ENCODE measurements around the gene PLCB1. TPM values are rescaled to one million over a fixed set of nuclear protein-coding genes. Genes with fewer than 3 reads are reported as not detected.

PLCB1 gene
- polyA plus RNA-seq, 4 donors, result 1.8 to 5.4 (median 2.0) TPM

GRCh38 chr20:8571611-8572010 lies 439.5 kb downstream of the PLCB1 start:
- Histone ChIP-seq H3K27ac (ENCODE audit: low read depth in 1 of 3, low read length in 2 of 3) (no peak overlapping the region), H3K4me1 (ENCODE audit: control insufficient read depth in 3 of 3, insufficient read depth in 2 of 3, low read depth in 1 of 3, low read length in 2 of 3) (no peaks in the 10 kb centered on the region), H3K36me3 (ENCODE audit: control insufficient read depth in 3 of 3, insufficient read depth in 2 of 3, low read depth in 1 of 3, low read length in 3 of 3) (no peaks in the 10 kb centered on the region), H3K9me3 (ENCODE audit: control insufficient read depth in 2 of 2, insufficient read depth in 1 of 2, low read depth in 1 of 2, low read length in 1 of 2) (no peaks in the 10 kb centered on the region), H3K27me3 (ENCODE audit: control insufficient read depth in 3 of 3, insufficient read depth in 3 of 3, low read length in 3 of 3) (no peaks in the 10 kb centered on the region), H3K4me3 (ENCODE audit: low read depth in 1 of 3, low read length in 3 of 3) (no peak overlapping the region)
- DNase-seq (no peak), FAIRE-seq (no peak)
- WGBS, 3 donors, result 57 to 77% (median 63%) methylated on average over 2 of the region's 2 CpGs

- Histone ChIP-seq H3K27ac (ENCODE audit: low read depth in 1 of 3, low read length in 2 of 3) (no peak overlapping the region), H3K36me3 (ENCODE audit: control insufficient read depth in 3 of 3, insufficient read depth in 2 of 3, low read depth in 1 of 3, low read length in 3 of 3) (no peaks in the 10 kb centered on the region), H3K4me3 (ENCODE audit: low read depth in 1 of 3, low read length in 3 of 3) (no peak overlapping the region), H3K9me3 (ENCODE audit: control insufficient read depth in 2 of 2, insufficient read depth in 1 of 2, low read depth in 1 of 2, low read length in 1 of 2) (no peaks in the 10 kb centered on the region), H3K4me1 (ENCODE audit: control insufficient read depth in 3 of 3, insufficient read depth in 2 of 3, low read depth in 1 of 3, low read length in 2 of 3) (no peaks in the 10 kb centered on the region), H3K27me3 (ENCODE audit: control insufficient read depth in 3 of 3, insufficient read depth in 3 of 3, low read length in 3 of 3) (no peaks in the 10 kb centered on the region)
- DNase-seq (no peak), FAIRE-seq (no peak)
These were observed 441.6 kb downstream of the PLCB1 start for GRCh38 chr20:8573686-8574085.

- H3K36me3 ChIP-seq (ENCODE audit: control insufficient read depth in 3 of 3, insufficient read depth in 2 of 3, low read depth in 1 of 3, low read length in 3 of 3), result no peaks in the 10 kb centered on the region
- DNase-seq, result no peak
- H3K27me3 ChIP-seq (ENCODE audit: control insufficient read depth in 3 of 3, insufficient read depth in 3 of 3, low read length in 3 of 3), result no peaks in the 10 kb centered on the region
- H3K4me1 ChIP-seq (ENCODE audit: control insufficient read depth in 3 of 3, insufficient read depth in 2 of 3, low read depth in 1 of 3, low read length in 2 of 3), result no peaks in the 10 kb centered on the region
- FAIRE-seq, result no peak
- H3K27ac ChIP-seq (ENCODE audit: low read depth in 1 of 3, low read length in 2 of 3), result no peak overlapping the region
- 88 to 93% (median 90%) methylated on average over 3 of the region's 3 CpGs for WGBS, 3 donors
- H3K9me3 ChIP-seq (ENCODE audit: control insufficient read depth in 2 of 2, insufficient read depth in 1 of 2, low read depth in 1 of 2, low read length in 1 of 2), result no peaks in the 10 kb centered on the region
- no peak overlapping the region for H3K4me3 ChIP-seq (ENCODE audit: low read depth in 1 of 3, low read length in 3 of 3)
These were observed 443.0 kb downstream of the PLCB1 start for GRCh38 chr20:8575114-8575513.

- Histone ChIP-seq H3K36me3 (ENCODE audit: control insufficient read depth in 3 of 3, insufficient read depth in 2 of 3, low read depth in 1 of 3, low read length in 3 of 3) (no peaks in the 10 kb centered on the region), H3K4me3 (ENCODE audit: low read depth in 1 of 3, low read length in 3 of 3) (no peak overlapping the region), H3K4me1 (ENCODE audit: control insufficient read depth in 3 of 3, insufficient read depth in 2 of 3, low read depth in 1 of 3, low read length in 2 of 3) (no peaks in the 10 kb centered on the region), H3K27ac (ENCODE audit: low read depth in 1 of 3, low read length in 2 of 3) (no peak overlapping the region), H3K9me3 (ENCODE audit: control insufficient read depth in 2 of 2, insufficient read depth in 1 of 2, low read depth in 1 of 2, low read length in 1 of 2) (no peaks in the 10 kb centered on the region), H3K27me3 (ENCODE audit: control insufficient read depth in 3 of 3, insufficient read depth in 3 of 3, low read length in 3 of 3) (no peaks in the 10 kb centered on the region)
- WGBS, 3 donors, result 57 to 65% (median 64%) methylated on average over 3 of the region's 3 CpGs
- DNase-seq (no peak), FAIRE-seq (no peak)
These were observed 446.2 kb downstream of the PLCB1 start for GRCh38 chr20:8578161-8578865.

- Histone ChIP-seq H3K27me3 (ENCODE audit: control insufficient read depth in 3 of 3, insufficient read depth in 3 of 3, low read length in 3 of 3) (no peaks in the 10 kb centered on the region), H3K36me3 (ENCODE audit: control insufficient read depth in 3 of 3, insufficient read depth in 2 of 3, low read depth in 1 of 3, low read length in 3 of 3) (no peaks in the 10 kb centered on the region), H3K4me3 (ENCODE audit: low read depth in 1 of 3, low read length in 3 of 3) (no peak overlapping the region), H3K4me1 (ENCODE audit: control insufficient read depth in 3 of 3, insufficient read depth in 2 of 3, low read depth in 1 of 3, low read length in 2 of 3) (no peaks in the 10 kb centered on the region), H3K9me3 (ENCODE audit: control insufficient read depth in 2 of 2, insufficient read depth in 1 of 2, low read depth in 1 of 2, low read length in 1 of 2) (no peaks in the 10 kb centered on the region), H3K27ac (ENCODE audit: low read depth in 1 of 3, low read length in 2 of 3) (no peak overlapping the region)
- 83 to 95% (median 88%) methylated on average over 3 of the region's 3 CpGs for WGBS, 3 donors
- DNase-seq (no peak), FAIRE-seq (no peak)
These were observed 447.0 kb downstream of the PLCB1 start for GRCh38 chr20:8579035-8579434.

GRCh38 chr20:8581446-8582183 lies 449.5 kb downstream of the PLCB1 start:
- Histone ChIP-seq H3K9me3 (ENCODE audit: control insufficient read depth in 2 of 2, insufficient read depth in 1 of 2, low read depth in 1 of 2, low read length in 1 of 2) (no peaks in the 10 kb centered on the region), H3K27me3 (ENCODE audit: control insufficient read depth in 3 of 3, insufficient read depth in 3 of 3, low read length in 3 of 3) (no peaks in the 10 kb centered on the region), H3K36me3 (ENCODE audit: control insufficient read depth in 3 of 3, insufficient read depth in 2 of 3, low read depth in 1 of 3, low read length in 3 of 3) (no peaks in the 10 kb centered on the region), H3K4me3 (ENCODE audit: low read depth in 1 of 3, low read length in 3 of 3) (no peak overlapping the region), H3K27ac (ENCODE audit: low read depth in 1 of 3, low read length in 2 of 3) (no peak overlapping the region), H3K4me1 (ENCODE audit: control insufficient read depth in 3 of 3, insufficient read depth in 2 of 3, low read depth in 1 of 3, low read length in 2 of 3) (no peaks in the 10 kb centered on the region)
- DNase-seq, result no peak
- 92 to 95% (median 95%) methylated on average over 3 of the region's 3 CpGs for WGBS, 3 donors
- FAIRE-seq, result no peak

- H3K27ac ChIP-seq (ENCODE audit: low read depth in 1 of 3, low read length in 2 of 3), result no peak overlapping the region
These were observed 451.0 kb downstream of the PLCB1 start for GRCh38 chr20:8583012-8583565.

GRCh38 chr20:8583566-8584043 lies 451.5 kb downstream of the PLCB1 start:
- no peak overlapping the region for H3K4me3 ChIP-seq (ENCODE audit: low read depth in 1 of 3, low read length in 3 of 3)
- DNase-seq, result peak in 1 of 2 donors; percentile 38
- no peak for FAIRE-seq
- no peak overlapping the region for H3K27ac ChIP-seq (ENCODE audit: low read depth in 1 of 3, low read length in 2 of 3)
- H3K27me3 ChIP-seq (ENCODE audit: control insufficient read depth in 3 of 3, insufficient read depth in 3 of 3, low read length in 3 of 3), result no peaks in the 10 kb centered on the region
- no peaks in the 10 kb centered on the region for H3K4me1 ChIP-seq (ENCODE audit: control insufficient read depth in 3 of 3, insufficient read depth in 2 of 3, low read depth in 1 of 3, low read length in 2 of 3)
- no peaks in the 10 kb centered on the region for H3K9me3 ChIP-seq (ENCODE audit: control insufficient read depth in 2 of 2, insufficient read depth in 1 of 2, low read depth in 1 of 2, low read length in 1 of 2)
- H3K36me3 ChIP-seq (ENCODE audit: control insufficient read depth in 3 of 3, insufficient read depth in 2 of 3, low read depth in 1 of 3, low read length in 3 of 3), result no peaks in the 10 kb centered on the region
- 18 to 64% (median 40%) methylated on average over 7 of the region's 7 CpGs for WGBS, 3 donors

More at GRCh38 chr20:8583012-8583565, 451.0 kb downstream of the PLCB1 start:
- 92 to 97% (median 95%) methylated on average over 1 of the region's 1 CpG for WGBS, 3 donors
- DNase-seq (no peak), FAIRE-seq (no peak)
- Histone ChIP-seq H3K9me3 (ENCODE audit: control insufficient read depth in 2 of 2, insufficient read depth in 1 of 2, low read depth in 1 of 2, low read length in 1 of 2) (no peaks in the 10 kb centered on the region), H3K4me3 (ENCODE audit: low read depth in 1 of 3, low read length in 3 of 3) (no peak overlapping the region), H3K4me1 (ENCODE audit: control insufficient read depth in 3 of 3, insufficient read depth in 2 of 3, low read depth in 1 of 3, low read length in 2 of 3) (no peaks in the 10 kb centered on the region), H3K27me3 (ENCODE audit: control insufficient read depth in 3 of 3, insufficient read depth in 3 of 3, low read length in 3 of 3) (no peaks in the 10 kb centered on the region), H3K36me3 (ENCODE audit: control insufficient read depth in 3 of 3, insufficient read depth in 2 of 3, low read depth in 1 of 3, low read length in 3 of 3) (no peaks in the 10 kb centered on the region)
